Lower leg skin (tissue), 3 donors: ENCODE data around the gene CABLES1.

Experiments used
- POLR2A ChIP-seq, 2 donors: fragments of 450-650 bp; IDR thresholded peaks; one replicate each; pipeline ENCODE4 v1.6.1; 2016 to 2017; ENCODE audit warnings: antibody characterized with exemption in 2 of 2, mild to moderate bottlenecking in 1 of 2, moderate library complexity in 1 of 2
- TF ChIP-seq, protein P1 (sequence below), 3 donors: fragments of 450-650 bp; IDR thresholded peaks; one replicate each; pipeline ENCODE4 v1.5.1; 2016; ENCODE audit warnings: antibody characterized with exemption in 3 of 3, mild to moderate bottlenecking in 3 of 3, moderate library complexity in 2 of 3

DNA sequence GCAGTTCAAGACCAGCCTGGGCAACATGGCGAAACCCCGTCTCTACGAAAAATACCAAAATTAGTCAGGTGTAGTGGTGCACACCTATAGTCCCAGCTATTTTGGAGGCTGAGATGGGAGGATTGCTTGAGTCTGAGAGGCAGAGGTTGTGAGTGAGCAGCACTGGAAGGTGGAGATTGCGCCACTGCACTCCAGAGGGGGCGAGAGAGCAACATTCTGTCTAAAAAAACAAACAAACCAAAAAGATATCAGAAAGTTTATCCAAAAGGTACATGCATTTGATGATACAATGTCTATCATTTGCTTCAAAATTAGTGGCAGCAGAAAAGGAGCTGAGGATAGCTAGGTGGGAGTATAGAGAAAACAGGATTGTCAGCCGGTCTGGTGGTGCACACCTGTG lies 39.8 kb upstream of the CABLES1 start:
- TF ChIP-seq POLR2A (IDR thresholded peaks at IDR 0.05): no peak
- TF ChIP-seq, protein P1, sequence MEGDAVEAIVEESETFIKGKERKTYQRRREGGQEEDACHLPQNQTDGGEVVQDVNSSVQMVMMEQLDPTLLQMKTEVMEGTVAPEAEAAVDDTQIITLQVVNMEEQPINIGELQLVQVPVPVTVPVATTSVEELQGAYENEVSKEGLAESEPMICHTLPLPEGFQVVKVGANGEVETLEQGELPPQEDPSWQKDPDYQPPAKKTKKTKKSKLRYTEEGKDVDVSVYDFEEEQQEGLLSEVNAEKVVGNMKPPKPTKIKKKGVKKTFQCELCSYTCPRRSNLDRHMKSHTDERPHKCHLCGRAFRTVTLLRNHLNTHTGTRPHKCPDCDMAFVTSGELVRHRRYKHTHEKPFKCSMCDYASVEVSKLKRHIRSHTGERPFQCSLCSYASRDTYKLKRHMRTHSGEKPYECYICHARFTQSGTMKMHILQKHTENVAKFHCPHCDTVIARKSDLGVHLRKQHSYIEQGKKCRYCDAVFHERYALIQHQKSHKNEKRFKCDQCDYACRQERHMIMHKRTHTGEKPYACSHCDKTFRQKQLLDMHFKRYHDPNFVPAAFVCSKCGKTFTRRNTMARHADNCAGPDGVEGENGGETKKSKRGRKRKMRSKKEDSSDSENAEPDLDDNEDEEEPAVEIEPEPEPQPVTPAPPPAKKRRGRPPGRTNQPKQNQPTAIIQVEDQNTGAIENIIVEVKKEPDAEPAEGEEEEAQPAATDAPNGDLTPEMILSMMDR (IDR thresholded peaks at IDR 0.05): no peak
